COLO668 (cell line): ENCODE data around the gene BTBD8.
"Not testable (repeated sequence)": the region's sequence is repeated elsewhere in the genome, so short reads cannot be mapped to it uniquely, and the experiment has no call there.

Experiments
- DNase-seq: peaks from one replicate; lab custom pipeline; 2025; ENCODE audit not compliant: unreplicated experiment; lab: John Stamatoyannopoulos, UW

Gene BTBD8

DNA sequence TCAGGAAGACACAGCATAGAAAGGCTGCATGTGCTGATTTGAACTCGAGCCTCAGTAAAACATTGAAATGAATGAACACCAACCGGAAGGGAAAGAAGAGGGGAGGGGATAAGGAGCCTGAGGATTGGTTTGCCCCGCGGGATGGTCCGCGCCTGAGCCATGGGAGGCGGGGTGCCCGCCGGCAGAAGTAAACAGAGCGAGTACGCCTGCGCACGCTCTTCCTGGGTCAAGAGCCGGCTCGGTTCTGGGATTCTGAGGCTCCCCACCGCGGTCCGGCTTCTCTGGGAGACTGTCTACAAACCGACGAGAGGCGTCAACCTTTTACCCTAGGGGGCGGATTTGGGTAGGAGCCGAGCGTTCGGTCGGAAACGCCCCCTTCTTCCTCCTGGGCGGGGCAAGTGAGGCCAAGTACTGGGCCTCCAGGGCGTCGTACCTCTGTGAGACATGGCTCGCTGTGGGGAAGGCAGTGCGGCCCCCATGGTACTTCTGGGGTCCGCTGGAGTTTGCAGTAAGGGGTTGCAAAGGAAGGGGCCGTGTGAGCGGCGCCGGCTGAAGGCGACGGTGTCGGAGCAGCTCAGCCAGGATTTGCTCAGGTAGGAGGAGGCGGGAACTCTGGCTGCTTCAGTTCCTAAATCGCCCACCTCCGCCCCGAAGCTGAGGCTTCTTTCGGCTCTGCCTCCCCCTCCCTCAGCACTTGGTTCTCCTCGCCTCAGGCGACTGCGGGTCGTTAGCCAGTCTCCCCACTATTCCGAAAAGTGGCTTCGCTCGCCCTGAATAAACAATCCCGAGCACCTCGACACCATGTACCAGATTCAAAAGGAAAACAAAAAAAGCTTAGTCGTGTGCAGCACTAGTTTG, at the start of gene BTBD8:
TSS of gene BTBD8 (plus strand) at position 218 of the 858 bp plus-strand sequence. CDS start at position 445, 227 bp downstream.
- peak; percentile 82 for DNase-seq

DNA sequence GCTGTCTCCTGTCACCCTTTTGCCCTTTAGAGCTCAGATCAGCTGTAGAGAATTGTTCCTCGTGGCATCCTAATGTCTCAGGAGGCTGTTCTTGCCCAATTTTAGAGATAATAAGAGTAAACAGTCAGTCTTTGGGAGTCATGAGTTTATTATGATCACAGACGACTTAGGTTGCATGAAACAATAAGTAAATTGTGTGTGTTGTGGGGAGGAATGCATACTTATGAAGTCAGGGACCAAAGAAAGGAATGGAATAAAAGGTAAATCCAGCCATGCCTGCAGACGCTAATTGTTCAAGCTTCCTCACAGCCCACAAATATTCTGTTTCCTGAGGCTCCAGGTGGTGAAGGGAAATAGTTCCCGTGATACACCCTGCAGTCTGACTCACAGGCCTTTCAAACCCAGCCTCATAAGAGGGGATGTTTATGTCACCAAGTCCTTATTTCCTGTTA, 49.5 kb upstream of the BTBD8 start:
- DNase-seq: no peak

DNA sequence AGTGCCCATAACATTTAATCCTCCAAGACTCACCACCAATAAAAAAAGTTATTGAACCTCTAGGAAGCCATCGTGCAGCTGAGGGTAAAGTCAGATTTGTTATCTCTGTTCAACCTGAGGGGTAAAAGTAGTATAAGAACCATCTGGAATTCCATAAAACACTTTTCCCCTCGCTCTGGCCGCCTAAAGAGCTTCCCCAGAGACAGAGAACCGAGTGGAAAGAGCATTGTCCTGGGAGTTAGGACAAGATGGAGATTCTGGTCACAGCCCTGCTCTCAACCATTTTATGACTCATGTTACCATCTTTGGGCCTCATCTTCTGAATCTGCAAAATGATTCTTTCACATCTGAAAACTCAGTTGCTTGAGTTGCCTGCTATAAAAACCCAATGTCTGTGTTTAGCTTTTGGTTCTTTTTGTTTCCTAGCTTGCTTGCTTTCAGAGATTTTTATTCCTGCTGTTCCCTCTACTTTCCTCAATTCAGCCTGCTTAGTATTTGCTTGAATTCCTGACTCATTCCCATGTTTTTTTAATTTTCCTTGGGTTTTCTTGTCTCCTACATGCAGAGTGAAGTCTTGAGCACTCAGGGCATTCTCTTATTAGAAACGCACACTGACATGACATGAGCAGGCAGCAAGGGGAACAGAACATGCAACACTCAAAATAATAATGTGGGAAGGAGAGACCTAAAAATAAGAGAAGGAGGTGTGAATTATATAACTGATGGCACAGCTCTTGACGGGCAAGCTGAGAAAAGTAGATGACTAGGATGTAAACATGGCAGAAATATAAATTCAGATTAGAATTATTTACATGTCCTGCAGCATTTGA, 48.6 kb upstream of the BTBD8 start:
- DNase-seq: no peak

DNA sequence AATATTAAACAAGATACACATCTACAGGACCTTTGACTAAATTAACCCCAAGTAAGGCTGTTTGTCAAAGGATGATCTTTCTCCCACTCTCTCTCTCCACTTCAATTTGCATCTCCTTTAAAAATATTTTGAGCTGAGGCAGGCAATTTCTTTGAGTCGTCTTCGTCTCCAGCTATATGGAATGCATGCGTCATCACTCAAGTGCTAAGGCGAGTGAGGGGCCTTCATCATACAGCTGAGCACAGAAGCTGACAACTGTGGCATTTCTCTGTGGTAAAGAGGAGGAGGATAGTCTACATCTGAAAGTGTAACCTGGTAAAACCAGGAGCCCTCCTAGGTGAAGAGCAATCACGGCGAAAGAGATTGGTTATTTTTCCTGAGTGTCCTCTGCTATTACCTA, 42.7 kb upstream of the BTBD8 start:
- no peak for DNase-seq

DNA sequence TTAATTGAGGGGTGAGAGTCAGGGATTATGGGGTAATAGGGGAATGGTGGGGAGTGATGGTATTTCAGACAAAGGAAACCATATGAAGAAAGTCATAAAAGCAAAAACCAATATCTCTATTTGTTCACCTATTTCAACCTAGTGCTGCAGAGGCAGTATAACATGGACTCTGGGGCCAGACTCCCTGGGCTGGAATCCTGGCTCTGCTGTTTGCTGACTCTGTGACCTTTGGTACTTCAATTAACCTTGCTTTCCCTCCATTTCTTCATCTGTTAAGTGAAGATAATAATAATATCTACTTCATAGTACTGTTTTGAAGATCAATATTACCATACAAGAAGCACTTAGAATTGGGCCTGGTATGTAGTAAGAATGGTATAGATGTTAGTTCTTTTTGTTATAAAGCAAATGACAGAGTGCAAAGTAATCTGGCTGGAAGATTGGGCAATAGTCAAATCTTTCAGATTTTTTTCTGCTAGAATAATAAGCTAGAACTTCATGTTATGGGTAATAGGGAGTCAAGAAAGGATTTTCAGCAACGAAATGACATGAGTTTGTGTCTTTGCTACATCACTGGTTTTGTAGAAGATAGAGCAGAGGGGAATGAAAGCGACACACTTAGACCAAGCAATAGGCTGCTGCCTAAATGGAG, 41.3 kb upstream of the BTBD8 start:
- DNase-seq: no peak

DNA sequence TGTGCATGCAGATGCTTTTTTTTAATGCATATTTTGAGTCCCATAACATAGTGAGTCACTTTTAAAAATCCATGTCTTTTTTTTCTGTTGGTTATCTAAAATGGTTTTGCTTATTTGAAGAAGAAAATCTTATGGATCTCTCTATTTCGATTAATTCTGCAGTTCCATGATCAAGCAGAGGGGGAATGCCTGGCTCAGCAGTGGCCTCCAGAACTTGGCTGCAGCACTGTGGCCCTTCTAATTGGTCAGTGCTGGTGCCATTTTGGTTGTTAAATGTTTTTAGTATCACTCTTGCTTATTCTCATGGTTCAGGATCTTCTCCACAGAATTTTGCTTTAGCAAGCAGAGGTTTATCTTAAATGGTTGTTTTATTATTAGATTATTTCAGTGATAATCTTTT, 39.2 kb upstream of the BTBD8 start:
- no peak for DNase-seq

DNA sequence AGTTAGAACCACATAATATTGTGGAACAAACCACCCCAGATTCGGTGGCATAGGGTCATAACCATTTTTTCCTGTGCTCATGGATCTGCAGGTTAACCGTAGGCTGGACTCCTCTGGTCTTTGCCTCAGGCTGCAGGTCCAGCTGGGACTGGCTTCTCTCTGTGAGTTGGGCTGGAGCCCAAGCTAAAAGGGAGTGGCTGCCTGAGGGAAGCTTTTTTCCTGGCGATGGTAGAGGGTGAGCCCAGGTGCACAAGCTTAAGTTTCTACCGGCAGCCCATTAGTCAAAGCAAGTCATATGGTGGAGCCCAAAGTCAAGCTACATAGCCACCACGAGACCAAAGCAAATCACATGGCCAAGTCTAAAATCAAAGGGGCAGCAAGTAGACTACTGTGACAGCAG, 36.5 kb upstream of the BTBD8 start:
- no peak for DNase-seq

DNA sequence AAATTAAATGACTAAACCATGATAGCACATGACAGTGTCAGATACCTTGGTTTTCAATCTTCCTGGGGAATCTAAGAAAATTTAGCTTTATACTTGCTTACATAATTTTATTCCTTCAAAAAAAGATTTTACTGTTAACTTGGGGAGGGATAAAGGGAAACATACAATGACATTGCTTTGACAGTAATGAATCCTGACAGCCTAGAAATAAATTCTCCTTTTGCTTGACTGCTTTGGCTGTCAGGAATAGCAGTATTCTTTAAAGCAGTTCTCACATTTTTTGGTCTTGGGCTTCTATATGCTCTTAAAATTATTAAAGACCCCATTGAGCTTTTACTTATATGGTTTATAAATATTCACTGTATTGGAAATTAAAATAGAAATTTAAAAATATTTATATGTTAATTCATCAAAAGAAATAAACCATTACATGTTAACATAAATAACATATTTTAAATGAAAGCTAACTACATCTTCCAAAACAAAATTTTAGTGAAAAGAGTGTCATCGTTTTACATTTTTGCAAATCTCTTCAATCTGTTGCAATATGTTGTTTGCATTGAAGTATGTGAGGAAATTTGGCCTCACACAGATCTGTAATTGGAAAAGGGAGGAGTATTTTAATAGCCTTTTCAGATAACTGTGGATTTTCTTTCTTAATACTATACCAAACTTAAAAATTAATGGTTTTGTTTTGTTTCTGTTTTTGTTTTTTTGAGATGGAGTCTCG, 34.2 kb upstream of the BTBD8 start:
- DNase-seq: no peak

DNA sequence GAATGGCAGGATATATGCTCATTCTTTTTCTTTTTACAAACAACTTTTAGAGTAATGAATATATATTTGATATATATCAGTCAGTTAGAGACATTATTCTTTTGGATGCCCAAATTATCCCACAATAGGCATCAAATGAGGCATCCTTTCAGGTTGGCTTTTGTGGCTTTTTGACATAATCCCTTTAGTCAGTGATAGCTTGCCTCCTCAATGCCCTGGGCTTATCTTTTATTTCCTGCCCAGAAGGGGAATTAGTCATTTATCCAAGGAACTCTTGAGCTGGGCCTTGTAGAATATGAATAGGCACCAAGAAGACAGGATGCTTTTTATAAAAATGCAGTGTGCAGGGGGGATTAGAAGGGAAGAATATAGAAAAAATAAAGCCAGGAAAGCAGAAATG, 28.2 kb upstream of the BTBD8 start:
- DNase-seq: no peak

DNA sequence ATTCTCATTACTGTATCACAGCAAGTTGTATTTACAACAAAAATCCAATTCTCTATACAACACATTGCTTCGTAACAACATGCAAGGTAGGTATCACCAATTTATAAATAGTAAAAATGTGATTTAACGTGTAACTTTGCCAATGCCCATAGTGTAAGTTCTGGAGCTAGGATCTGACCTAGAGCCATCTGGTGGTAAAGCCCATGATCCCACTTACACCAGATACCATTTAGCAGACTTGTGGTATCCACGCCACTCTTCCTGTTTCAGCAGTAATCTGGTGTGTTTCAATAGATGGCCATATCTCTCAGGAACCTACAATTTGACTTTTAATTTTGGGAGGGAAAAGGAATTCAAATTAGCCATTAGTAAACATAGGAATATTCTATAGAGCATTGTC, 15.1 kb upstream of the BTBD8 start:
- no peak for DNase-seq

DNA sequence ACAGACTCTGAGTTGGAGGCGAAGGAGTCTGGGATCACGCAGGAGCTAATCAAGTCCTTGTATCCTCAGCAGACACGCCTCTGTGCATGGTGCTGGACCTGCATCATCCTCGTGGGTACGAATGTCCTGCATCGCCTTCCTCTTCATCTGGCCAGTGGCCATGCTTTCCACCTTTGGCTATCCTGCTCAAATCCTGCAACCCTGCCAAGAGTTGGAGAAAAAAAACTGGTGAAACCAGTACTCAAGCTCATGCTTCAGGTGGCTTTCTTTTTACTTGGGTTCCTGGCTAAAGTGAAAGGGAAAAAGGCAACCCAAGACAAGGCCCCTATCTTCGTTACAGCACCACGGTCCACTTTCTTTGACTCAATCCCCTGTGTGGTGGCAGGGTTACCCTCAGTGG, 13.8 kb upstream of the BTBD8 start:
- no peak for DNase-seq

DNA sequence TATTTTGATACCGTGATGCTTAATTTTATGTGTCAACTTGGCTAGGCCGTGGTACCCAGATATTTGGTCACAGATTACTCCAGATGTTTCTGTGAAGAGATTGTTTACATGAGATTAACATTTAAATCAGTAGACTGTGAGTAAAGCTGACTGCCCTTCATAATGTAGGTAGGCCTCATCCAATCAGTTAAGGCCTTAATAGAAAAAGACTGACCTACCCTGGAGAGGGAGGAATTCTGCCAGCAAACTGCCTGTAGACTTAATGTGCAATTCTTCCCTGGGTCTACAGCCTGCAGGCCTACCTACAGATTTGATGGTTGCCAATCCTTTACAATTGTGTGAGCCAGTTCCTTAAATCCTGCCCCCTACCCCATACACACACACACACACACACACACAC, 9.3 kb upstream of the BTBD8 start:
- no peak for DNase-seq

DNA sequence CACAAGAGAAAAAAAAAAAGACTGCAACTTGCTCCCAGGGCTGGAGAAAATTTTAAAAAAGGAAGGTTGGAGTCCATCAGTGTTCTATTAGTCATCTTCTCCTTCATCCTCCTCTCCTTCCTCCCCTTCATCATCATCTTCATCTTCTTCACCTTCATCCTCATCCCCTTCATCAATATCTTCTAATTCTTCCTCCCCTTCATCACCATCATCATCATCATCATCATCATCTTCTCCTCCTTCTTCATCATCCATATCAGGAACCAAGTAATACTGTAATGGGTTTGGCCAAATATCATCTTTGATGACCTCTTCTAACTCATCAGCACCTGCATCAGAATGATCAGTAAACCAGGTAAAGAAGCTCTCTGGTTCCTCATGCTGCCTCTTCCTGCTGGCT, 5.7 kb upstream of the BTBD8 start:
- not testable (repeated sequence) for DNase-seq

DNA sequence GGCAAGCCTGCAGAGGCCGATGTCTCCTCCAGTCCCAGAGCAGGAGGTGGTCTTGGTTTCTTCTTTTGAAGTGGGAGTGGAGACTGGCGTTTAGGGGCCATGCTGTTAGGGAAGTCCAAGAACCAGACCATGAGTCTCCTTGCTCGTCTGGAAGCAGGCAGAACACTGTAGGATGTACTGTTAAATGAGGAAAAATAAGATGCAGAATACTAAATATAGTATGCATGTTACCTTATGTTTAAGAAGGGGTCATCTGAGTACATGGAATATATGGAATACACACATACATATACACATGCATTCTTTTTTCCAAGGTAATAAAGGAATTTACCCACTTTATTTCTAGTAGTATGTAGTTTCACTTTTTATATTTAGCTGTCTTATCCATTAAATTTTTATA, 4.8 kb upstream of the BTBD8 start, which contains the start of gene SETSIP:
TSS of gene SETSIP (minus strand) at position 101 of the 400 bp plus-strand sequence. CDS start at position 101, 0 bp downstream.
- DNase-seq: no peak

DNA sequence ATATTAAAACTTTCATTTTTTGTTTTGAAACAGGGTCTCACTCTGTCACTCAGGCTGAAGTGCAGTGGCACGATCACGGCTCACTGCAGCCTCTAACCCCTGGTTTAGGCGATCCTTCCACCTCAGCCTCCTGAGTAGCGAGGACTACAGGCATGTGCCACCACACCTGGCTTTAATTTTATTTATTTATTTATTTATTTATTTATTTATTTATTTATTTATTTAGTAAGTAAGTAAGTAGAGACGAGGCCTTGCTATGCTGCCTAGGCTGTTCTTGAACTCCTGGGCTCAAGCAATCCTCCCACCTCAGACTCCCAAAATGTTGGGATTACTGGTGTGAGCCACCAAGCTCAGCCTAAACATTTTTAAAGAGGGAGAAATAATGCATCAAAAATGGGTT, 3.8 kb upstream of the BTBD8 start:
- no peak for DNase-seq

DNA sequence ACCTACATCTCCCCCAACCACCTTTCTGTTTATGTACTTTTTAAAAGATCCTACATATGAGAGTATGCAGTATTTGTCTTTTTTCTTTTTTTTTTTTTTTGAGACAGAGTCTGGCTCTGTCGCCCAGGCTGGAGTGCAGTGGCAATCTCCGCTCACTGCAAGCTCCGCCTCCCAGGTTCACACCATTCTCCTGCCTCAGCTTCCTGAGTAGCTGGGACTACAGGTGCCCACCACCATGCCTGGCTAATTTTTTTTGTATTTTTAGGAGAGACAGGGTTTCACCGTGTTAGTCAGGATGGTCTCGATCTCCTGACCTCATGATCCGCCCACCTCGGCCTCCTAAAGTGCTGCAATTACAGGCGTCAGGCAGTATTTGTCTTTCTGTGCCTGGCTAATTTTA, 2.1 kb upstream of the BTBD8 start:
- not testable (repeated sequence) for DNase-seq

DNA sequence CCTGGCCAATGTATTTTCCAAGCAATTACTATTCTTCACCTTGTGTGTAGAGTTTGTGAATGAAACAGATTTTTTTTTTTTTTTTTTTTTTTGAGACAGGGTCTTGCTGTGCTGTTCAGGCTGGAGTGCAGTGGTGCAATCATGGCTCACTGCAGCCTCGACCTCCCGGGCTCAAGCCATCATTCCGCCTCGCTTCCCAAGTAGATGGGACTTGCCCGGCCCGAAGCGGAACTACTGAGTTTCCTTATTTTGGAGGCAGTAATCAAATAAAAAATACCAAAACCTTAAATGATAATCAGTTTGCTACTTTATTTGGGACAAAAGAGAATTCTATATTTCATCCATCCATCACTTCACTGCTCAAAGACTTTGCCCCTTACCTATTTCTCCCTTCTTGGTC, 704 bp upstream of the BTBD8 start:
- DNase-seq: no peak

DNA sequence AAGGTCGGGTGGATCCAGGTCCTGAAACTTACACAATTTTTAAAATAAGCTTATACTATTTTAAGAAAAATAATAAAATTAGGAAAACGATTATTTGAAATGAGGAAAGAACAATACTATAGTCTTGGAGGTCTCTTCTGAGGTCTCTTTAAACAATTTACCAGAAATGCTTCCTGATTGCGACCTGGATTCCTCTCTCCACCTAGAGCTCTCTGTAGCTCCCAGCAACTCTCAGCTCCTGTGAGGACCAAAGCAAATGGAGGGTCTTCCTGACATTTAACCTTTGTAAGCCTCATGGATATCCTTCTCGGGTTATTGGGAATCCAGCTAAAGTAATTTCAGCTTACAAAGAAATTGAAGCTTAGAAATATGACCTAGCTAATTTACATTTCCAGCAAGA, 886 bp downstream of the BTBD8 start:
- no peak for DNase-seq

DNA sequence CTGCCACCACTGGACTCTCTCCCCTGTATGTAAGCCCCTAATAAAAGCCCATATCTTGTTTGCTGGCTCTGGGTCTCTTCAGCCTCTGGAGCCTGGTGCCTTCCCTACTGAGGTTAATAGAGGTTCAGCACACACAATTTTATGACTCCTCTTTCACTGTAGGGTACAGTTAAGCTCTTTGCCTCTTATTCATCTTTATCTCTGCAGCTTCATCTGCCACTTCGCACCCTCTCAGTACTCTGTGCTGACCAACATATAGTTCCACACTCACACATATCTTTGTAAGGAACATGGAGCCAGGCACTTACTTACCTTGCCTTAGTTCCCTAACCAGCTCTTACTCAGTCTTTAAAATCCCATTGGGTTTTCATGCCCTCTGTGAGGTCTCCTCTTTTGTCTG, 4.5 kb downstream of the BTBD8 start:
- DNase-seq: no peak

DNA sequence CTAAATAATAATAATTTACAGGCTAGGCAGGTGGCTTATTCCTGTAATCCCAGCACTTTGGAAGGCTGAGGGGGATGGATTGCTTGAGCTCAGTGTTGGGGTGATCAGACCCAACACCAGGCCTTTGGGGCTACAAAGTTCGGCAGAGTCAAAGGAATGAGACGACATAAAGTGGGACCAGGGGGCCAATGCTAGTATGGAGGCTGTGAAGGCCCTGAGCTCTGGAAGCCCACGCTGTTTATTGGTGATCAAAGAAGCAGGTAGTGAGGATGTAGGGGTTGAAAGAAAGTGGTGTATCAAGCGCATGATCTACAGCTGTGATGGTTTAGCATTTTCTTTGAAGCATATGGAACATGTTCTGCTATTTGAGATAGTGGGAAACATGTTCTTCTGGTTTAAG, 5.6 kb downstream of the BTBD8 start:
- DNase-seq: no peak

DNA sequence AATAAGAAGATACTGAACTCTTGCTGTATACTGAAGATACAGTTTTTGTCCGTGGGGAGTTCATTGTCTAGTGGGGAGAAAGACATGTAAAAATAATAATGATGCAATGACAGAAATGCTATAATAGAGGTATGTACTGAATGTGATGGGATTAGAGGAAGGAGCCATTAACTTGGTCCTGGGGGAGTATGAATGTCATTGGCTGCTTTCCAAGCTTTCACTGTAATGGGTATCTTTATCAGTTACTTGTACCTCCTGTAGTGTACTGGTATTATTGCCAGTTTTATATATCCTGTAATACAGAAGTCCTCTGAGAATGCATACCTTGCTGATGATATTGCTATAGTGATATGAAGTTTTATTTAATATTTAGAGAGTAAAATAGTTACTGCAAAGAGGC, 7.4 kb downstream of the BTBD8 start:
- DNase-seq: no peak
